Ascending aorta (tissue), 2 donors: ENCODE results near the gene DUSP16. TPM values are rescaled to one million over a fixed set of nuclear protein-coding genes. Genes with fewer than 3 reads are reported as not detected.
A peak's percentile ranks its signal among the peaks of the same experiment; 100 is the strongest.

Experiments used
- DNase-seq, 2 donors: peaks; one replicate each; pipeline ENCODE4 v3.0.0-alpha.2; 2019; ENCODE audit warnings: low spot score in 2 of 2
- H3K27ac ChIP-seq, 2 donors: fragments of 200-600 bp; sonication (generic); one replicate each; pipeline ENCODE4 v1.5.1; 2016 to 2017; ENCODE audit warnings: mild to moderate bottlenecking in 1 of 2
- H3K27me3 ChIP-seq: fragments of 200-600 bp; sonication (generic); one replicate; pipeline ENCODE4 v1.5.1; 2017
- H3K36me3 ChIP-seq, 2 donors: fragments of 200-600 bp; sonication (generic); one replicate each; pipeline ENCODE4 v1.5.1; 2016
- H3K4me1 ChIP-seq, 2 donors: fragments of 200-600 bp; sonication (generic); one replicate each; pipeline ENCODE4 v1.5.1; 2016 to 2017; ENCODE audit warnings: mild to moderate bottlenecking in 1 of 2
- H3K4me3 ChIP-seq, 2 donors: fragments of 200-600 bp; sonication (generic); one replicate each; pipeline ENCODE4 v1.5.1; 2016 to 2017; ENCODE audit warnings: mild to moderate bottlenecking in 1 of 2
- H3K9me3 ChIP-seq, 2 donors: fragments of 200-600 bp; sonication (generic); one replicate each; pipeline ENCODE4 v1.5.1; 2016
- intact Hi-C: fragments of 100-400 bp; cut with DNase I; formaldehyde crosslinking; loops from one replicate; pipeline ENCODE4 v1.15.1; 2023
- total RNA-seq: library from RNA; depleted of rRNA; stranded (reverse); fragments of >200 nt; gene quantifications from one replicate; pipeline ENCODE4 v1.1.0, GENCODE V29; 2016
- TF ChIP-seq, protein P1 (sequence below), 3 experiments: fragments of 200-600 bp in 2 of 3; fragments of 450-650 bp in 1 of 3; sonication (generic) in 2 of 3; IDR thresholded peaks; one replicate each; pipeline ENCODE4 v1.5.1; 2016 to 2019; ENCODE audit warnings: antibody characterized with exemption in 3 of 3, mild to moderate bottlenecking in 1 of 3, moderate library complexity in 1 of 3

Gene DUSP16
- total RNA-seq, 1 donor from 2014 or later = 54.8 TPM

DNA sequence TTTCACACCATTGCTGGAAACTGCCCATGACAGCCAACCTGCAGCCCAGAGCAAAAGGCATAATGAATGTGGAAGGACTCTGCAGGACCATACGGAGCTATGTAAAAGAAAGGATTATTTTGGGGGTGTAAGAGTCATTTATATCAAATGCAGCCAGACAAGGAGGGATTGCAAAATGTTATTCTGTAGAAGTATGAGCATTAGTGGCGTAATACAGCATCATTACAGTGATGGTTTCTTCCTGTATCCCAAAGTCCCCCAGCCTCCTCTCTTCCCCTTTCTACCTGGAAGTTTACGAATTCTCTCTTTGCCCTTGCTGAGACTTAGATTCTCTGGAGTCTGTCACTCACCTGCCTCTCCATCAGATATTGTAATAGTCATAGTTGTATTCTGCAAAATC is 115.9 kb downstream of the DUSP16 start:
- no peaks in the 10 kb centered on the region for H3K36me3 ChIP-seq
- H3K4me1 ChIP-seq = peaks cover 0 to 37% of the 10 kb centered on the region in 2 donors
- no peak overlapping the region for H3K4me3 ChIP-seq
- no peaks in the 10 kb centered on the region for H3K27me3 ChIP-seq
- H3K27ac ChIP-seq = peak overlapping the region; percentile 36 to 52
- TF ChIP-seq, protein P1, sequence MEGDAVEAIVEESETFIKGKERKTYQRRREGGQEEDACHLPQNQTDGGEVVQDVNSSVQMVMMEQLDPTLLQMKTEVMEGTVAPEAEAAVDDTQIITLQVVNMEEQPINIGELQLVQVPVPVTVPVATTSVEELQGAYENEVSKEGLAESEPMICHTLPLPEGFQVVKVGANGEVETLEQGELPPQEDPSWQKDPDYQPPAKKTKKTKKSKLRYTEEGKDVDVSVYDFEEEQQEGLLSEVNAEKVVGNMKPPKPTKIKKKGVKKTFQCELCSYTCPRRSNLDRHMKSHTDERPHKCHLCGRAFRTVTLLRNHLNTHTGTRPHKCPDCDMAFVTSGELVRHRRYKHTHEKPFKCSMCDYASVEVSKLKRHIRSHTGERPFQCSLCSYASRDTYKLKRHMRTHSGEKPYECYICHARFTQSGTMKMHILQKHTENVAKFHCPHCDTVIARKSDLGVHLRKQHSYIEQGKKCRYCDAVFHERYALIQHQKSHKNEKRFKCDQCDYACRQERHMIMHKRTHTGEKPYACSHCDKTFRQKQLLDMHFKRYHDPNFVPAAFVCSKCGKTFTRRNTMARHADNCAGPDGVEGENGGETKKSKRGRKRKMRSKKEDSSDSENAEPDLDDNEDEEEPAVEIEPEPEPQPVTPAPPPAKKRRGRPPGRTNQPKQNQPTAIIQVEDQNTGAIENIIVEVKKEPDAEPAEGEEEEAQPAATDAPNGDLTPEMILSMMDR (IDR thresholded peaks at IDR 0.05) = no peak
- DNase-seq = no peak
- no peaks in the 10 kb centered on the region for H3K9me3 ChIP-seq
- intact Hi-C loops = loop anchor here (10.0 kb wide), 1 partner anchor 248 kb away; the partner anchor contains the start of gene GPR19

DNA sequence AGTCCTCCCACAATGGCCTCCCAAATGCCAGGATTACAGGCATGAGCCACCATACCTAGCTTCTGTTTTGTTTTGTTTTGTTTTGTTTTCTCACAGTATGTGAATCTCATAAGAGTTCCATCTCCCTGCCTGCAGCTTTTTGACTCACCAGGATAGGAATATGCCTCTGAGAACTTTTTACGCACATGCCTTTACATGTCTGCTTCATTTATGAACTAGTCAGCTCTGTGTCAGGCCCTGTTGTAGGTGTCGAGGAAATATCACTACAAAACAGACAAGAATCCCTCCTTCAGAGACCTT is 116.8 kb downstream of the DUSP16 start:
- intact Hi-C loops = loop anchor here (10.0 kb wide), 1 partner anchor 249 kb away; the partner anchor contains the start of gene GPR19
- Histone ChIP-seq H3K36me3 (no peaks in the 10 kb centered on the region), H3K4me1 (peaks cover 0 to 41% of the 10 kb centered on the region in 2 donors), H3K27ac (no peak overlapping the region), H3K9me3 (no peaks in the 10 kb centered on the region), H3K4me3 (no peak overlapping the region), H3K27me3 (no peaks in the 10 kb centered on the region)
- TF ChIP-seq, protein P1 (IDR thresholded peaks at IDR 0.05) = no peak
- DNase-seq = no peak

DNA sequence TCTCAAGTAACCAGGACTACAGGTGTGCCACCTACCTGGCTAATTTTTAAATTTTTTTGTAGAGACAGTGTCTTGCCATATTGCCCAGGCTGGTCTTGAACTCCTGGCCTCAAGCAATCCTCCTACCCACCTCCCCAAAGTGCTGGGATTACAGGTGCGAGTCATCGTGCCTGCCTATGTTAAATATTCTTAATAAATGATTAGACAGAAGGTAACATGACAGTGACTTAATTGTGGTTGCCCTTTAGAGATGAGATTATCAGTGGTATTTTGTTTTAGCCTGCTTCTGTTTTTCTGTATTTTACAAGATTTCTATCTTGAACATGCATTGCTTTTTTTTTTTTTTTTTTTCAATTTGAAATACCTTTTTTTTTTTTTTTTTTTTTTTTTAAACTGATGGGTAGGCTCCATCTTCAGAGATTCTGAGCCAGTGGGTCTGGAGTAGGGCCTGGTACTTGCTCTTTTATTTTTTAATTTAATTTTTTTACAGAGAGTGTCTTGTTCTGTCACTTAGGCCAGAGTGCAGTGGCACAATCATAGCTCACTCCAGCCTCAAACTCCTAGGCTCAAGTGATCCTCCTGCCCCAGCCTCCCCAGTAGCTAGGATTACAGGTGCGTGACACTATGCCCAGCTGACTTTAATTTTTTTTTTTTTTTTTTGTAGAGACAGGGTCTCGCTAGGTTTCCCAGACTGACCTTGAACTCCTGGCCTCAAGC is 117.3 kb downstream of the DUSP16 start:
- TF ChIP-seq, protein P1 (IDR thresholded peaks at IDR 0.05) = no peak
- Histone ChIP-seq H3K4me1 (peaks cover 0 to 41% of the 10 kb centered on the region in 2 donors), H3K9me3 (no peaks in the 10 kb centered on the region), H3K36me3 (no peaks in the 10 kb centered on the region), H3K4me3 (no peak overlapping the region), H3K27me3 (no peaks in the 10 kb centered on the region), H3K27ac (peak overlapping the region; percentile 31 to 87)
- intact Hi-C loops = loop anchor here (10.0 kb wide), 1 partner anchor 249 kb away; the partner anchor contains the start of gene GPR19
- DNase-seq = no peak

DNA sequence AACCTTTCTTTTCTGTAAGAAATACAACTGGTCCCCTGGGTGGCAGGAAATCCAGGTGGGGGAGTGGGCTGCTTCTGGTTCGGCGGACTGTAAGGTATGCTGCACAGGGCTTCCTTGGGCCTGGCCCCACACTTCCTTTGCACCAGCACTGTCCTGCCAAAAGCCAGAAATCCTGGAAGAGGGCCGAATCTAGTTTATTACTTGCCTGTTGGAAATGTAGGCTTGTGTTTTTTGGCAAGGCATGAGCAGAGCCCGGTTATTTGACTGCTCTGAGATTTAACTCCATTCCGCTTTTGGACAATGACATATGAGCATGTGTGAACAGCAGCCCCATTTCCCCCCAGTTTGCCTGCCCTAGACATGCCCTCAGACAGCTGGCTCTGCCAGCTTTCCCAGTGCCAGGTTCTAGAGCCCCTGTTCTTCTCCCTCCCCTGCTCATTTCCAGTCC is 119.2 kb downstream of the DUSP16 start:
- peak overlapping the region in 1 of 2 donors; percentile 30 for H3K4me3 ChIP-seq
- peak in 1 of 2 donors; percentile 90 for DNase-seq

DNA sequence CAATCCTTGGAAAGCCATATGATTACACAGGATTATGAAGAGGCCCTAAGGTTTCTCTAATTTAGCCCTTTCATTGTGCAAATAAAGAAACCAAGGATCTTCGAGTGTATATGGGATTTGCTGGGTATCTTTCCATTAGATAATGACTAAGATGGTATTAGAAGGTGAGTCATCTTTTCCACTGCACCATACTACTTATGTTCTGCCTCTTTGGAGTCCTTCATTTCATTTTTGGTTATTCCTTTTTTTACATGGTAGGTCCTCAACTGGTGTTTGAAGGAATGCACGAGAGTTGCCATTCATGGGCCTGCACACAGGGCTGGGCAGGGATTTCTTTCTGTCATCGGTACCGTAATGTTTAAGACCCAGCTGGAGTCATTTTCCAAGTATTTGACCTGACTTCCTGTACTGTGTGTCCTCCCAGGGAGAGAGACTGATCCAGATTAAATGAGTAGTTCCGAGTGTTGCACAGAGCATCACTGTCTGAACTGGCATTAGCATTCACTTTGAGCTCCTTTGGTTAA is 120.1 kb downstream of the DUSP16 start:
- Histone ChIP-seq H3K27me3 (no peaks in the 10 kb centered on the region), H3K4me3 (peak overlapping the region in 1 of 2 donors; percentile 30), H3K36me3 (no peaks in the 10 kb centered on the region), H3K4me1 (peaks cover 0 to 36% of the 10 kb centered on the region in 2 donors), H3K27ac (peak overlapping the region; percentile 80 to 87), H3K9me3 (no peaks in the 10 kb centered on the region)
- peak in 1 of 2 donors; percentile 73 for DNase-seq
- TF ChIP-seq, protein P1 (IDR thresholded peaks at IDR 0.05) = no peak
- intact Hi-C loops = loop anchor here (2.0 to 10.0 kb wide), 4 partner anchors 18 to 252 kb away; partner anchors contain the start of genes DUSP16 and GPR19

More for the DNA sequence above, 119.2 kb downstream of the DUSP16 start:
- TF ChIP-seq, protein P1 (IDR thresholded peaks at IDR 0.05) = no peak
- Histone ChIP-seq H3K36me3 (no peaks in the 10 kb centered on the region), H3K9me3 (no peaks in the 10 kb centered on the region), H3K4me1 (peaks cover 0 to 36% of the 10 kb centered on the region in 2 donors), H3K27me3 (no peaks in the 10 kb centered on the region), H3K27ac (peak overlapping the region; percentile 80 to 87)
- intact Hi-C loops = loop anchor here (2.0 to 10.0 kb wide), 4 partner anchors 19 to 251 kb away; partner anchors contain the start of genes DUSP16 and GPR19
